T-helper 2 cell treated with Interferon-gamma antibody and Interleukin-4, amounts not matched to agents 100 ng/mL and 5 ng/mL, for 36 hours (primary cell): ENCODE results near the gene ENO1. TPM values are rescaled to one million over a fixed set of nuclear protein-coding genes. Genes with fewer than 3 reads are reported as not detected.
"Not testable (repeated sequence)": the region's sequence is repeated elsewhere in the genome, so short reads cannot be mapped to it uniquely, and the experiment has no call there.

Experiments used
- intact Hi-C: fragments of 100-400 bp; cut with micrococcal nuclease; formaldehyde crosslinking; loops from one replicate; pipeline ENCODE4 v1.15.1; 2023
- total RNA-seq: library from RNA; stranded (reverse); gene quantifications from 2 replicates; pipeline ENCODE4 v1.2.3, GENCODE V29; 2022

The ENO1 gene
- total RNA-seq, 1 donor from 2014 or later = 3,101 TPM

GRCh38 chr1:8848663-8849386 lies 29.7 kb downstream of the ENO1 start:
- intact Hi-C loops = loop anchor here (1.0 to 5.0 kb wide), 2 partner anchors 122 to 288 kb away; no protein-coding TSS in a partner anchor

DNA sequence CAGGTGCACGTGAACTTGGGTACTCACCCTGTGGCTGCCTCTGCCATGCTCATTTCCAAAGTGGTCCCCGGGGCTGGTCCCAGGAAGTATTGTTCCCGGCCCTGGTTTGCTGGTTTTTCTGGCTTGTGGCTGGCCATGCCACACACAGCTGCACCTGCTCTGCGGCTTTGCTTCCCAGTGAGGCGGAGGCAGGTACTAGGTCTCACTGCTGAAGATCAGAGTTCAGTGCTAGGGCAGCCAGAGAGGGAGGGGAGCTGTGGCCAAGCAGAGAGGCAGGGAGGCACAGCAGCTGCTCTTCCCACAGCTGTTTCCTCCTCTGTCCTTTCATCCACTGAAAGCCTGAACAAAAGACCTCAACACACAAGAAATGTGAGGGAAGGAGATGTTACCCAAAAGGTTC lies 30.5 kb downstream of the ENO1 start:
- intact Hi-C loops = loop anchor here (5.0 kb wide), 1 partner anchor 121 kb away; no protein-coding TSS in a partner anchor

DNA sequence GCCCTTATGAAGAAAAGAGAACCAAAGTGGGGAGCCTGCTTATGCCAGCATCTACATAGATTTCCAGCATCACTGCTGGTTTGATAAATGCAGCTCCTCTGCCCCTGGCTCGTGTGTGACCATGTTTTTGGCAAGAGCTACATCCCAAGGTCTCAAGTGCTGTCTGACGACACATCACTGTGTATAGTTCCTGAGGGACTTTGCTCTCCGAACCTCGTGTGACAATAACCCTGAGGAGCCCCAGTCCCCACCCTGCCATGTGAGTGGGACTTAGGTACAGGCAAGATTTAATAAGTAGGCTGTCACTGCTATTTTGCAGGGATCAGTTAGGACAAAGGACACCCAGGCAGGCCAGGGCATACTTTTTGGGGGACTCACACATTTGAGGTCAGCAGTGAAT lies 32.2 kb downstream of the ENO1 start:
- intact Hi-C loops = loop anchor here (5.0 kb wide), 1 partner anchor 119 kb away; no protein-coding TSS in a partner anchor

DNA sequence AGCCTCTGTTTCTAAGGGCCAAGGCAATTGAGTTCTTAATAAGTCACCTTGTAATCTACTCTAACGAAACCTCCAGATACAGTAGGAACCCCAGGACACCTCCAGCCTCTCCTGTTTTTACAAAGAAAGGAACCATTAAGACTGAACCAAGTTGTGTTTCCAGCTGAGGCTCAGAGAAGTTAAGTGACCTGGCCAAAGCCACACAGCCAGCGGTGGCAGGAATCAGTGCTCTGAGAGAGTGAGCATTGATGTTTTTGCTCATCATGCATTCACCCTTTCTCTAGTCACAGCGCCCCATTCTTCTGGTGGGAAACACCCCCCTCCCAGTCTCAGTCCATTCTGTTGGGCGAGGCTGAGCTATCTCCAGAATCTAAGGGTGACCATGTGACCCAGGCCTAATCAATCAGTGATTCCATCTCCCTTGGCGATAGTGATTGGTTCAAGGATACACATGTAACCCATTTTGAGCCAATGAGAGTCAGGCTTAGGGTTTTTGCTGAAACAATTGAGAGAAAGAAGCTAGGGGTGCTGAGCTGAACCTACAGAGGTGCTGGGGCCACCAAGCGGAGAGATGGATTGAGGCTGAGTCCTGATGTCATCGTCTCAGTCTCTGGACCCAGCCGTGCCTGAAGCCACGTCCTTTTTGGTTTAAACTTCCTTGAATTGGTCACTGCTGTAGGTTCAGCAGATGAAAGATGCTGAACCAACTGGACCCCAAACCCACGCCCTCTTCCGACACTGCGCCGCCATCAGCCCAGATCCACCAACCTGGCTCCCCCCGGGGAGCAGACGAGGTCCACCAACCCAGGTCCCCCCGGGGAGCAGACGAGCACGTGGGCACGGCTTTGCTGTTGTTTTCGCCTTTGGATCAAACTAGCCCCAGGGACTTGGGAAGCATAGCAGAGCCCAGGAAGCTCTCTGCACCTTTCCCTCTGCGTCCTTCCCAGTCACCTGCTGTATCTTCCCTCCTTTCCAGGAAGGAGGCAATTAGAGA lies 33.1 kb downstream of the ENO1 start:
- intact Hi-C loops = loop anchor here (5.0 kb wide), 1 partner anchor 118 kb away; no protein-coding TSS in a partner anchor

GRCh38 chr1:8844501-8845006 lies 33.9 kb downstream of the ENO1 start:
- intact Hi-C loops = loop anchor here (5.0 kb wide), 1 partner anchor 117 kb away; no protein-coding TSS in a partner anchor

GRCh38 chr1:8841395-8841794 lies 37.1 kb downstream of the ENO1 start:
- intact Hi-C loops = no loop called here

DNA sequence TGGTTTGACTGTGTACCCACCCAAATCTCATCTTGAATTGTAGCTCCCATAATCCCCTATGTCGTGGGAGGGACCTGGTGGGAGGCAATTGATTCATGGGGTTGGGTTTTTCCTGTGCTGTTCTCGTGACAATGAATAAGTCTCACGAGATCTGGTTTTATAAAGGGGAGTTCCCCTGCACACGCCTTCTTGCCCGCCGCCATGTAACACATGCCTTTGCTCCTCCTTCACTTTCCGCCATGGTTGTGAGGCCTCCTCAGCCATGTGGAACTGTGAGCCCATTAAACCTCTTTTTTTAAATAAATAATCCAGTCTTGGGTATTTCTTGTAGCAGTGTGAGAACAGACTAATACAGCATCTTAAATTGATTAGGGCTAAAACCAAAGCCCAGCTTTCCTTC lies 38.5 kb downstream of the ENO1 start:
- intact Hi-C loops = no loop called here

DNA sequence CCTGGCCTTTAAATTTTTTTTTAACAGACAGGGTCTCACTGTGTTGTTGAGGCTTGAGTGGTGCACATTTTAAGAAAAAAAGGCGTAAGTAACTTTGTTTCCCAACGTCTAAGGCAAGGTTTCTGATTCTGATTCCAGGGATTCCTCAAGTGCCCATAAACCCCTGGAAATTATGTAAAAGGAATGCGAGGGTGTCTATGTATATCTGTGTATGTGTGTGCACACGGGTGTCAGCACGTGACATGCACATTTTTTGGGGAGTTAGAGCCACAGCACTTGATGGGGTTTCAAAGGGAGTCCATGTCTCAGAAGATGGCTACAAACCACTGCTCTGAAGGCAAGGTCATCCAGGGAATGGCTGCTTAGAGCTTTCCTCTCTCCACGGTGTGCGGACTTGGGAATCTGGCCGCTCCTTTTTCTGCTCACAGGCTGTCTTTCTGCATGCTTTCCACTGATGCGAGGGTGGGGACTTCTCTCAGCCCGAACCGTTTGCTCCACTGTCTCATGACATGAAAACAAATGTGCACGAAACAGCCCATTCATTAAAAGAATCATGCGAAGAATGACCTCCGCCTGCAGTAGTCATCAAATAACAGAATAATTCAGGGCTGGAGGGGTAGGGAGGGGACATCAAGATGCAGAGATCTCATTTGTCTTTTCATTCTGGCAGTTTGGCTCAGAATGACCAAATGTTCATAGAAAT lies 42.4 kb downstream of the ENO1 start:
- intact Hi-C loops = no loop called here

GRCh38 chr1:8831340-8831739 lies 47.1 kb downstream of the ENO1 start:
- intact Hi-C loops = no loop called here

GRCh38 chr1:8830732-8831131 lies 47.8 kb downstream of the ENO1 start:
- intact Hi-C loops = not testable (repeated sequence)

- intact Hi-C loops = no loop called here
These were observed 52.5 kb downstream of the ENO1 start for GRCh38 chr1:8825985-8826481.

GRCh38 chr1:8823295-8823664 lies 55.2 kb downstream of the ENO1 start:
- intact Hi-C loops = no loop called here

- intact Hi-C loops = no loop called here
These were observed 55.9 kb downstream of the ENO1 start for GRCh38 chr1:8822373-8823294.

DNA sequence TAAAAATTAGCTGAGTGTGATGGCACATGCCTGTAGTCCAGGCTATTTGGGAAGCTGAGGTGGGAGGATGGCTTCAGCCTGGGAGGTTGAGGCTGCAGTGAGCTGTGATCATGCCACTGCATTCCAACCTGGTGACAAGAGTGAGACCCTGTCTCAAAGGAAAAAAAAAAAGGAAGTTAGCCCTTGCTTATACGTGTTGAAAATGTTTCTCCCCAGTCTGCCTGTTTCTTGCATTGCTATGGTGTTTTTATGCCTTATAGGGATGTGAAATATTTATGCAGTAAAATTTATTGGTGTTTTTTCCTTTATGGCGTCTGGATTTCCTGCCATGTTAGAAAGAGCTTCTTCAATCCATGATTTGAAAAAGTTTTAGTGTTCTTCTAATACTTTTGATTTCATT lies 57.4 kb downstream of the ENO1 start:
- intact Hi-C loops = no loop called here

DNA sequence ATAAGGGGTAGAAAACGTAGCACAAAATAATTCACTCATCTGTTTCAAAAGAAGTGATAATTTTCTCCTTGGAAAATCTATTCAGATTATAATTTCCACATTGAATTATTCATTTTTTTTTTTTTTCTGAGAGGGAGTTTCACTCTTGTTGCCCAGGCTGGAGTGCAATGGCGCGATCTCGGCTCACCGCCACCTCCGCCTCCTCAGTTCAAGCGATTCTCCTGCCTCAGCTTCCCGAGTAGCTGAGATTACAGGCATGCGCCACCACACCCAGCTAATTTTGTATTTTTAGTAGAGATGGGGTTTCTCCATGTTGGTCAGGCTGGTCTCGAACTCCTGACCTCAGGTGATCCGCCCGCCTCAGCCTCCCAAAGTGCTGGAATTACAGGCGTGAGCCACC lies 59.7 kb downstream of the ENO1 start:
- intact Hi-C loops = not testable (repeated sequence)

- intact Hi-C loops = no loop called here
These were observed 60.1 kb downstream of the ENO1 start for GRCh38 chr1:8818325-8818775.

DNA sequence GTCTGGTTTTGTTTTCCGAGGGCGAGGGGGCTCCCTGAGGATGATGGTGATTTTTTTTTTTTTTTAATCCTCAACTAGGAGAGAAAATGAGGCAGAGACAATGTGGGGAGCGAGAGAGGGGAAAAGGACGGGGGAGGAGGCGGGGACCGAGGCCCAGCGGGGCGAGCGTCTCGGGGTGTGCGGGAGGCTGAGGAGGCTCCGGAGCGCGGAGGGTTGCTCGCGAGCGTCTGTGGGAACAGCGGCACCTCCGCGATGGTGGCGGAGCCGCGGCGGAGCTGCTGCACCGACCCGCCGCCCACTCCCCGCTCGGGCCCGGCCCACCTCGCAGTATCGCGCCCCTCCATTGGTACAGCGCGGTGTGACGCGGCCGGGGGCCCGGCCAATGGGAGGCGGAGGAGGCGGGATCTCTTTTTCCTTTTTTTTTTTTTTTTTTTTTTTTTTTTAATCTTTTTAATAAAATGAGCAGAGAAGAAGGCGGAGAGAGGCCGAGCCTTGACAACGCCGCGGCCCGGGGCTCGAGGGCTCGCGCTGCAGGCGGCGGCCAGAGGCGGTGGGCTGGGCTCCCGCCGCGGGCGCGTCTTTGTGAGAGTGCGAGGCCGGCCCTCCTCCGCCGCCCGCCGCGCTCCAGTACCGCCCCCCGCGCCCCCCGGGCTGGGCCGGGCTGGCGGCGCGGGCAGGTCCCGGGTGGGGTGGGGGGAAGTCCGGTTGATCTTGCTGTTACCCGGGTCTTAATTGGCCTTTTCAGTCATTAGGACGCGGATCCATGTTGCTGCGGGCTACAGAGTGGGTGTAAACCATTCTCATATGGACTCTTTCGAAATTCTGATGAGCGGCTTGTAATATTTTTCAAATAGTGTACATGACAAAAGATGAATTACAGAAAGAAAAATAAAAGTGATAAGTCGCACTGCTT lies 60.8 kb downstream of the ENO1 start, which contains the start of gene RERE:
TSS of gene RERE (minus strand) at position 229 of the 913 bp plus-strand sequence.
- intact Hi-C loops = loop anchor here (1.0 to 2.0 kb wide), 3 partner anchors 61 to 117 kb away; partner anchors contain the start of gene ENO1

- intact Hi-C loops = loop anchor here (1.0 to 2.0 kb wide), 3 partner anchors 61 to 116 kb away; partner anchors contain the start of gene ENO1
These were observed 61.6 kb downstream of the ENO1 start for GRCh38 chr1:8816831-8817411.
